H1 (cell line): ENCODE data around the gene POLE. TPM values are rescaled to one million over a fixed set of nuclear protein-coding genes. Genes with fewer than 3 reads are reported as not detected.

Experiments used
- CTCF ChIA-PET: fragments of 300-600 bp; sonication (Branson Sonifier 250); formaldehyde crosslinking; loops from one replicate; lab custom pipeline; 2021; ENCODE audit not compliant: partially characterized antibody; lab: Charles Lee
- POLR2A ChIA-PET: fragments of 300-600 bp; sonication (Branson Sonifier 250); formaldehyde crosslinking; loops from one replicate; lab custom pipeline; 2021; ENCODE audit warnings: inconsistent platforms; ENCODE audit not compliant: partially characterized antibody; lab: Charles Lee
- DNase-seq, 2 experiments: peaks; one replicate each; pipeline versions ENCODE4 v3.0.0 to v3.0.0-alpha.2; 2010 to 2022; ENCODE audit warnings: low spot score in 2 of 2, low read depth in 1 of 2, mixed read lengths in 1 of 2
- FAIRE-seq: peaks from 2 replicates; lab custom pipeline; 2011; peaks lifted over from hg19 to GRCh38; lab: Jason Lieb, UNC
- H2AFZ ChIP-seq: 2 replicates; pipeline ENCODE4 v1.8.1; 2012; ENCODE audit warnings: low read length, inconsistent platforms
- H2AK5ac ChIP-seq: 2 replicates; pipeline ENCODE4 v1.6.1; 2013; ENCODE audit warnings: low read depth, low read length
- H2BK120ac ChIP-seq: replicated peaks from 2 replicates; pipeline ENCODE3; 2013; ENCODE audit warnings: low read depth, low read length, inconsistent platforms
- H2BK12ac ChIP-seq: 2 replicates; pipeline ENCODE4 v1.6.1; 2013; ENCODE audit warnings: low read depth, low read length
- H2BK15ac ChIP-seq: 2 replicates; pipeline ENCODE4 v1.6.1; 2013; ENCODE audit warnings: low read length
- H2BK20ac ChIP-seq: 2 replicates; pipeline ENCODE4 v1.6.1; 2013; ENCODE audit warnings: low read length
- H2BK5ac ChIP-seq: 2 replicates; pipeline ENCODE4 v1.6.1; 2013; ENCODE audit warnings: low read depth, low read length
- H3K14ac ChIP-seq: 2 replicates; pipeline ENCODE4 v1.6.1; 2013; ENCODE audit warnings: inconsistent platforms; ENCODE audit not compliant: insufficient read length
- H3K18ac ChIP-seq: 2 replicates; pipeline ENCODE4 v1.6.1; 2013; ENCODE audit warnings: low read length; ENCODE audit errors: extremely low read depth
- H3K23ac ChIP-seq: 2 replicates; pipeline ENCODE4 v1.6.1; 2013; ENCODE audit warnings: inconsistent platforms; ENCODE audit not compliant: insufficient read length
- H3K23me2 ChIP-seq: 2 replicates; pipeline ENCODE4 v1.6.1; 2013; ENCODE audit warnings: low read depth, low read length
- H3K27ac ChIP-seq: 2 replicates; pipeline ENCODE4 v1.6.1; 2011; ENCODE audit warnings: low read depth, low read length, inconsistent platforms
- H3K27me3 ChIP-seq, 4 experiments: replicated peaks in 1 of 4; 1 replicate in 1 of 4; 2 replicates in 3 of 4; pipeline versions ENCODE4 v1.6.1 to v1.8.1; 2011 to 2013; ENCODE audit warnings: low read length in 3 of 4, mild to moderate bottlenecking in 3 of 4, inconsistent platforms in 2 of 4, mixed read lengths in 2 of 4, moderate library complexity in 1 of 4; ENCODE audit not compliant: control insufficient read depth in 3 of 4, insufficient read depth in 3 of 4; ENCODE audit errors: extremely low read depth in 1 of 4
- H3K36me3 ChIP-seq, 4 experiments: 2 replicates each; pipeline versions ENCODE4 v1.6.1 to v1.8.1; 2011 to 2013; ENCODE audit warnings: mild to moderate bottlenecking in 4 of 4, low read length in 3 of 4, moderate library complexity in 2 of 4, control low read depth in 1 of 4, inconsistent platforms in 1 of 4; ENCODE audit not compliant: insufficient read depth in 4 of 4, control insufficient read depth in 2 of 4
- H3K4ac ChIP-seq: replicated peaks from 2 replicates; pipeline ENCODE3; 2013; ENCODE audit warnings: low read length, low read depth, mixed read lengths, inconsistent platforms; ENCODE audit not compliant: insufficient read length
- H3K4me1 ChIP-seq, 4 experiments: replicated peaks in 1 of 4; 1 replicate in 1 of 4; 2 replicates in 3 of 4; pipeline versions ENCODE4 v1.6.1 to v1.8.1; 2011 to 2013; ENCODE audit warnings: low read length in 3 of 4, inconsistent platforms in 2 of 4, mixed read lengths in 1 of 4; ENCODE audit not compliant: insufficient read depth in 4 of 4, control insufficient read depth in 3 of 4
- H3K4me2 ChIP-seq, 2 experiments: 2 replicates each; pipeline versions ENCODE4 v1.6.1 to v1.8.1; 2011 to 2013; ENCODE audit warnings: low read depth in 2 of 2, low read length in 2 of 2, control low read depth in 1 of 2, inconsistent platforms in 1 of 2, mild to moderate bottlenecking in 1 of 2; ENCODE audit not compliant: insufficient read depth in 1 of 2
- H3K4me3 ChIP-seq, 4 experiments: fragments of 200-600, 300-600 bp in 1 of 4; sonication (generic), shearing (Covaris generic), sonication (Bioruptor Twin) in 1 of 4; 2 replicates each; pipeline versions ENCODE4 v1.5.1 to v1.8.1; 2011 to 2016; ENCODE audit warnings: low read length in 4 of 4, low read depth in 3 of 4, control low read depth in 2 of 4, inconsistent platforms in 2 of 4, mild to moderate bottlenecking in 2 of 4, mixed read lengths in 1 of 4, moderate library complexity in 1 of 4; ENCODE audit not compliant: insufficient read depth in 2 of 4; ENCODE audit errors: extremely low read depth in 1 of 4
- H3K56ac ChIP-seq: replicated peaks from 2 replicates; pipeline ENCODE3; 2013; ENCODE audit warnings: low read depth, mild to moderate bottlenecking, mixed read lengths, low read length, inconsistent platforms; ENCODE audit not compliant: insufficient read length
- H3K79me1 ChIP-seq: 2 replicates; pipeline ENCODE4 v1.6.1; 2013; ENCODE audit warnings: low read depth, low read length, control low read depth
- H3K79me2 ChIP-seq, 2 experiments: 2 replicates each; pipeline versions ENCODE4 v1.6.1 to v1.8.1; 2012 to 2013; ENCODE audit warnings: low read length in 2 of 2, mild to moderate bottlenecking in 2 of 2, inconsistent platforms in 1 of 2; ENCODE audit not compliant: insufficient read depth in 2 of 2, control insufficient read depth in 1 of 2
- H3K9ac ChIP-seq, 4 experiments: replicated peaks in 1 of 4; 1 replicate in 1 of 4; 2 replicates in 3 of 4; pipeline versions ENCODE4 v1.6.1 to v1.8.1; 2011 to 2013; ENCODE audit warnings: low read depth in 3 of 4, low read length in 3 of 4, control low read depth in 2 of 4, mild to moderate bottlenecking in 2 of 4, moderate library complexity in 2 of 4, inconsistent platforms in 1 of 4; ENCODE audit errors: extremely low read depth in 1 of 4
- H3K9me3 ChIP-seq, 2 experiments: 2 replicates each; pipeline versions ENCODE4 v1.6.1 to v1.8.1; 2012 to 2013; ENCODE audit warnings: mild to moderate bottlenecking in 2 of 2, moderate library complexity in 2 of 2, control low read depth in 1 of 2, inconsistent platforms in 1 of 2, low read depth in 1 of 2, low read length in 1 of 2, mixed read lengths in 1 of 2; ENCODE audit not compliant: insufficient read depth in 2 of 2
- H4K20me1 ChIP-seq, 2 experiments: replicated peaks in 1 of 2; 2 replicates each; pipeline versions ENCODE3 to v1.8.1; 2011 to 2013; ENCODE audit warnings: inconsistent platforms in 2 of 2, low read length in 2 of 2, mild to moderate bottlenecking in 1 of 2; ENCODE audit not compliant: insufficient read depth in 2 of 2, control insufficient read depth in 1 of 2
- H4K5ac ChIP-seq: 2 replicates; pipeline ENCODE4 v1.6.1; 2013; ENCODE audit warnings: low read length, low read depth, mixed read lengths, inconsistent platforms; ENCODE audit not compliant: insufficient read length
- H4K8ac ChIP-seq: 2 replicates; pipeline ENCODE4 v1.8.0; 2013; ENCODE audit warnings: mild to moderate bottlenecking, moderate library complexity, low read length, inconsistent platforms; ENCODE audit not compliant: insufficient read depth; ENCODE audit errors: extremely low read depth
- H4K91ac ChIP-seq: replicated peaks from 2 replicates; pipeline ENCODE3; 2013; ENCODE audit warnings: low read length, mixed read lengths, inconsistent platforms; ENCODE audit not compliant: insufficient read length
- CHD1 ChIP-seq: IDR thresholded peaks from 2 replicates; pipeline ENCODE4 v1.6.1; 2012; ENCODE audit warnings: low read depth, low read length, improper control_type of control experiment
- EGR1 ChIP-seq: IDR thresholded peaks from 2 replicates; pipeline ENCODE4 v1.6.1; 2011; ENCODE audit warnings: low read depth, low read length, borderline replicate concordance
- EZH2 ChIP-seq: fragments of 200-600 bp; sonication (generic); IDR thresholded peaks from 2 replicates; pipeline ENCODE4 v1.7.1; 2012; ENCODE audit warnings: low read depth, mild to moderate bottlenecking, moderate library complexity, low read length, inconsistent platforms; ENCODE audit not compliant: severe bottlenecking
- MAFK ChIP-seq: IDR thresholded peaks from 2 replicates; pipeline ENCODE4 v1.6.1; 2012; ENCODE audit warnings: low read depth, mild to moderate bottlenecking, improper control_type of control experiment, low read length
- NANOG ChIP-seq: IDR thresholded peaks from 2 replicates; pipeline ENCODE4 v1.6.1; 2011; ENCODE audit warnings: low read length, low read depth, mild to moderate bottlenecking, inconsistent platforms; ENCODE audit not compliant: insufficient read depth, poor library complexity, severe bottlenecking
- RAD21 ChIP-seq, 2 experiments: IDR thresholded peaks in 1 of 2; conservative IDR thresholded peaks in 1 of 2; 2 replicates each; pipeline ENCODE4 v1.6.1; 2011; ENCODE audit warnings: low read depth in 2 of 2, low read length in 2 of 2, improper control_type of control experiment in 1 of 2, inconsistent platforms in 1 of 2, mild to moderate bottlenecking in 1 of 2, moderate library complexity in 1 of 2
- SIN3A ChIP-seq, 2 experiments: IDR thresholded peaks in 1 of 2; conservative IDR thresholded peaks in 1 of 2; 2 replicates each; pipeline ENCODE4 v1.6.1; 2011 to 2012; ENCODE audit warnings: low read length in 2 of 2, improper control_type of control experiment in 1 of 2, low read depth in 1 of 2, mild to moderate bottlenecking in 1 of 2
- SUZ12 ChIP-seq: fragments of 200-600 bp; sonication (generic); IDR thresholded peaks from 2 replicates; pipeline ENCODE4 v1.6.1; 2012; ENCODE audit warnings: mild to moderate bottlenecking, inconsistent platforms, low read length, moderate library complexity, mixed read lengths
- WGBS, 2 experiments: shearing (Covaris generic) in 1 of 2; methylation state at CpG; one replicate each; pipeline versions ENCODE4 v1.1.6 to v1.1.7; 2013 to 2015; ENCODE audit warnings: low lambda C conversion rate in 2 of 2, mixed read lengths in 2 of 2, inconsistent platforms in 1 of 2, low coverage in 1 of 2, missing lambda C conversion rate in 1 of 2; ENCODE audit not compliant: insufficient replicate concordance in 2 of 2, insufficient coverage in 1 of 2, insufficient read length in 1 of 2; ENCODE audit errors: extremely low coverage in 1 of 2, missing lambda C conversion rate in 1 of 2; 5-methylcytosine and 5-hydroxymethylcytosine counted together
- polyA plus RNA-seq, 7 experiments: library from polyadenylated mRNA; depleted of rRNA in 3 of 7; stranded (reverse) in 5 of 7; unstranded in 2 of 7; fragments of >200 nt in 5 of 7; fragments of 200-250 nt in 2 of 7; gene quantifications; 1 replicate in 5 of 7; 2 replicates in 1 of 7; 4 replicates in 1 of 7; pipeline versions ENCODE4 v1.2.1 to v1.2.3, GENCODE V29; 2011 to 2013; ENCODE audit warnings: missing spikeins in 2 of 7, mixed read lengths in 2 of 7
- total RNA-seq: library from RNA; stranded (reverse); fragmentation: NEBNext Ultra II Directional; extraction: Animal tissue kit (Norgen Biotek cat#: 25700); gene quantifications from 2 replicates; pipeline ENCODE4 v1.2.1, GENCODE V29; 2021

The POLE gene
- total and polyA plus RNA-seq, 2 of the 8 experiments (the other 6 are each of a cell fraction or from before 2014, with no cell fraction given) = 59.7 to 115 TPM

- H2BK15ac ChIP-seq = no peak overlapping the region
- H4K91ac ChIP-seq = no peak overlapping the region
- no peak overlapping the region for H3K4ac ChIP-seq
- H4K8ac ChIP-seq = no peak overlapping the region
- H2BK20ac ChIP-seq = no peak overlapping the region
- no peaks in the 10 kb centered on the region for H3K9me3 ChIP-seq
- H2BK5ac ChIP-seq = no peak overlapping the region
- peak overlapping the region; percentile 56 to 64 for H3K4me2 ChIP-seq
- no peak overlapping the region for H3K56ac ChIP-seq
- no peak overlapping the region for H3K23ac ChIP-seq
- peaks cover 0 to 2% (median 0%) of the 10 kb centered on the region in 4 experiments; a peak in 1 of 7 replicates for H3K4me1 ChIP-seq
- DNase-seq = no peak
- no peak overlapping the region for H2AFZ ChIP-seq
- H3K79me2 ChIP-seq = peaks cover 11 to 24% of the 10 kb centered on the region in 2 experiments
- H3K14ac ChIP-seq = no peak overlapping the region
- H3K9ac ChIP-seq = peak overlapping the region in 1 of 4 experiments; percentile 60; a peak in 1 of 7 replicates
- no peaks in the 10 kb centered on the region; the same call in 1 of the 2 replicates for H3K23me2 ChIP-seq
- no peak overlapping the region for H3K27ac ChIP-seq
- peaks cover 0 to 8% (median 0%) of the 10 kb centered on the region in 4 experiments; a peak in 3 of 8 replicates for H3K36me3 ChIP-seq
- FAIRE-seq = no peak
- no peak overlapping the region for H4K5ac ChIP-seq
- no peak overlapping the region for H2BK120ac ChIP-seq
- no peak overlapping the region for H2BK12ac ChIP-seq
- peaks cover 2 to 9% (median 6%) of the 10 kb centered on the region in 4 experiments; a peak in 6 of 7 replicates for H3K27me3 ChIP-seq
- H3K18ac ChIP-seq = no peak overlapping the region
- 51% methylated on average over 18 of the region's 18 CpGs; no CpG with 5 or more reads in 1 of the 2 experiments for WGBS, 2 experiments
- H4K20me1 ChIP-seq = peaks cover 8 to 15% of the 10 kb centered on the region in 2 experiments
- ChIA-PET POLR2A (interaction anchor here (0.8 to 3.4 kb wide), 6 partner anchors 9 to 52 kb away, joined by 3 to 24 read pairs (median 4); partner anchors contain the start of gene PGAM5), CTCF (interaction anchor here (0.9 kb wide), 1 partner anchor 20 kb away, joined by 3 read pairs; no protein-coding TSS in a partner anchor)
- peak overlapping the region in 3 of 4 experiments; percentile 10 to 51 (median 24); a peak in 4 of 8 replicates for H3K4me3 ChIP-seq
- H3K79me1 ChIP-seq = peaks cover 7% of the 10 kb centered on the region
- 0 out of 2 replicates have a peak overlapping the region, but pooled peaks have one; percentile 28 for H2AK5ac ChIP-seq
- TF ChIP-seq SIN3A (conservative IDR thresholded peaks at IDR 0.05 in 1 of 2, IDR thresholded peaks at IDR 0.05 in 1 of 2; ENCODE audit: low read depth in 1 of 2, low read length in 2 of 2) (no peak), SUZ12 (no peak), CHD1 (no peak), EZH2 (no peak), NANOG (no peak), MAFK (no peak), RAD21 (IDR thresholded peaks at IDR 0.05 in 1 of 2, conservative IDR thresholded peaks at IDR 0.05 in 1 of 2; ENCODE audit: low read depth in 2 of 2, low read length in 2 of 2) (no peak), EGR1 (no peak)
Measured at GRCh38 chr12:132689227-132689626, 2.1 kb upstream of the POLE start.
